Measurements from ENCODE around the gene CDYL. TPM values are rescaled to one million over a fixed set of nuclear protein-coding genes. Genes with fewer than 3 reads are reported as not detected.

CDYL gene
- total RNA-seq, 4 donors from 2014 or later = 24.1 to 24.8 (median 24.5) TPM

DNA sequence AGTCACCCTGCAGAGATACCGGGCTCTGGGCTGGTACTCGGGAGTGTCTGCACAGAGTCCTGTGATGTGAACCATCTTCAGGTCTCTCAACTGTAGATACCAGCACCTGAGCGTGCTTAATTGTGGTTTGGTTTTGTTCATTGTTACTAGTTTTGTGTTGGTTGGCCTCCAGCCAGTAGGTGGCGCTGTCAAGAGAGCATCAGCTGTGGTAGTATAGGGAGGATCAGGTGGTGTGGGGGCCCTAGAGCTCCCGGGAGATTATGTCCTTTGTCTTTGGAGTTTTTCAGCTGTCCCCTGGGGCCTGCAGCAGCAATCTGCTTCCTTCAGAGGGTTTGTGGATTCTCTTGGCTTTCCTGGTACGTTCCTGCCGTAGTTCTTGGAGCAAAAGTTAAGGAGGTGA, 67.9 kb downstream of the CDYL start:
- DNase-seq = no peak
- in situ Hi-C loops (cut with MboI; ENCODE audit: low sequenced_read_pairs in 4 of 4) (no loop called here), intact Hi-C loops (cut with DNase I; ENCODE audit: low total_unique reads) (no loop called here)
- H3K27ac ChIP-seq = no peak overlapping the region
- H3K36me3 ChIP-seq = no peaks in the 10 kb centered on the region
- TF ChIP-seq, protein P1, sequence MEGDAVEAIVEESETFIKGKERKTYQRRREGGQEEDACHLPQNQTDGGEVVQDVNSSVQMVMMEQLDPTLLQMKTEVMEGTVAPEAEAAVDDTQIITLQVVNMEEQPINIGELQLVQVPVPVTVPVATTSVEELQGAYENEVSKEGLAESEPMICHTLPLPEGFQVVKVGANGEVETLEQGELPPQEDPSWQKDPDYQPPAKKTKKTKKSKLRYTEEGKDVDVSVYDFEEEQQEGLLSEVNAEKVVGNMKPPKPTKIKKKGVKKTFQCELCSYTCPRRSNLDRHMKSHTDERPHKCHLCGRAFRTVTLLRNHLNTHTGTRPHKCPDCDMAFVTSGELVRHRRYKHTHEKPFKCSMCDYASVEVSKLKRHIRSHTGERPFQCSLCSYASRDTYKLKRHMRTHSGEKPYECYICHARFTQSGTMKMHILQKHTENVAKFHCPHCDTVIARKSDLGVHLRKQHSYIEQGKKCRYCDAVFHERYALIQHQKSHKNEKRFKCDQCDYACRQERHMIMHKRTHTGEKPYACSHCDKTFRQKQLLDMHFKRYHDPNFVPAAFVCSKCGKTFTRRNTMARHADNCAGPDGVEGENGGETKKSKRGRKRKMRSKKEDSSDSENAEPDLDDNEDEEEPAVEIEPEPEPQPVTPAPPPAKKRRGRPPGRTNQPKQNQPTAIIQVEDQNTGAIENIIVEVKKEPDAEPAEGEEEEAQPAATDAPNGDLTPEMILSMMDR (IDR thresholded peaks at IDR 0.05 in 4 of 5, conservative IDR thresholded peaks at IDR 0.05 in 1 of 5) = no peak
- no peak for TF ChIP-seq POLR2A (IDR thresholded peaks at IDR 0.05)
- no peaks in the 10 kb centered on the region for H3K27me3 ChIP-seq
- peaks cover 16 to 26% of the 10 kb centered on the region in 2 donors for H3K4me1 ChIP-seq
- ATAC-seq = no peak
- H3K9me3 ChIP-seq = no peaks in the 10 kb centered on the region
- no peak overlapping the region for H3K4me3 ChIP-seq

DNA sequence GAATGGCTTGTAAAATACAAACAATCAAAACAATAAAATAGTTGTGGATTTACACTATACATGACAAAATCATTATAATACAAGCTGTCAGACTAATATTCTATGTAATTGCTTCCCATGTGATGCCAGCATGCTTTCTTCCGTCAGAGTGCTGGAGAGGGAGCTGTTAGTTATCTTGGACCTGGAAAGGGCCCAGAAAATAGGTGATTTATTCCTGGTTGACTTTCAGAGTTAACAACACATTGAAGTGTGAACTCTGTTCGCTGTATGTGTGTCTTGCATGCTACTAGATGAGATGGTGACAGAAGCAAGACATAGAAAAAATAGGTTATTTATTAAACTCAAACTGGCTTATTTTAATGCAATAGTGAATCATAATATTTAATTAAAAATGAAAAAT, 70.2 kb downstream of the CDYL start:
- no peaks in the 10 kb centered on the region for H3K27me3 ChIP-seq

DNA sequence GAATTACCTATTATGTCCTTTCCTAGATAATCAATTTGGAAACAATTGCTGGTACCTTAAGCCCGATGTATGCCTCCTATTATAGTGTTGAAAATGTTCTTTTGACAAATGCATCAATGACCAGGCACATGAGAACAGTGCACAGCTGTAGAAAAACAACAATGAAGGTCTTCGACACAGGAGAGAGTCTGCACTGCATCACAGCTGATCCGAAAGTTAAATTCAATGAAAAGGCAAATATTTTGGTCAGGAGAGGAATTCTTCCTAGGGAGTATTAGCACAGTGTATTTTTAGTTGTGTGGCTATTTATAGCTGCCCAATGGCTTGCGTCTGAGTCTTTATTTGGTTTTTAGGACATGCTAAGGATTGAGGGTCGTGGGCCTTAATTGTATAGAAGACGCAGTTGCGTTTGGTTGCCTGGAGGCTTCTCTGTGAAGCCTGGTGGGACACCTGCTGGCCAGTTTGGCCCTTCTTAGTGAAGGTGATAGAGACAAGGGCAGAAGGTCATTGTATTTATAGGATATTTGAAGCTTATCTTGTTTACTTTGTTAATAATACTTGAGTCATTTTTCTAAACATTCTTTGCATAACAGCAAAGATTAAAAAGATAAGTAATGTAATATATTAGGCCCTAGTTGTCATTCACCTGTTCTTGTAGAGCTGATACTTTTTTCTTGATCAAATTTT, 72.3 kb downstream of the CDYL start:
- in situ Hi-C loops (cut with MboI; ENCODE audit: low sequenced_read_pairs in 4 of 4) (no loop called here), intact Hi-C loops (cut with DNase I; ENCODE audit: low total_unique reads) (no loop called here)
- DNase-seq (no peak), ATAC-seq (no peak)
- Histone ChIP-seq H3K36me3 (no peaks in the 10 kb centered on the region), H3K4me1 (peaks cover 19 to 30% of the 10 kb centered on the region in 2 donors), H3K27me3 (no peaks in the 10 kb centered on the region), H3K27ac (no peak overlapping the region), H3K9me3 (no peaks in the 10 kb centered on the region), H3K4me3 (no peak overlapping the region)
- TF ChIP-seq, protein P1 (IDR thresholded peaks at IDR 0.05 in 4 of 5, conservative IDR thresholded peaks at IDR 0.05 in 1 of 5) = peak in 4 of 5 experiments; percentile 31 to 61 (median 42)
- TF ChIP-seq POLR2A (IDR thresholded peaks at IDR 0.05) = no peak

More for the DNA sequence above, 70.2 kb downstream of the CDYL start:
- TF ChIP-seq, protein P1 (IDR thresholded peaks at IDR 0.05 in 4 of 5, conservative IDR thresholded peaks at IDR 0.05 in 1 of 5) = no peak
- no peak for TF ChIP-seq POLR2A (IDR thresholded peaks at IDR 0.05)
- ATAC-seq (no peak), DNase-seq (no peak)
- H3K9me3 ChIP-seq = no peaks in the 10 kb centered on the region
- peaks cover 19 to 30% of the 10 kb centered on the region in 2 donors for H3K4me1 ChIP-seq
- in situ Hi-C loops (cut with MboI; ENCODE audit: low sequenced_read_pairs in 4 of 4) (no loop called here), intact Hi-C loops (cut with DNase I; ENCODE audit: low total_unique reads) (no loop called here)
- H3K36me3 ChIP-seq = no peaks in the 10 kb centered on the region
- H3K4me3 ChIP-seq = no peak overlapping the region
- H3K27ac ChIP-seq = no peak overlapping the region

DNA sequence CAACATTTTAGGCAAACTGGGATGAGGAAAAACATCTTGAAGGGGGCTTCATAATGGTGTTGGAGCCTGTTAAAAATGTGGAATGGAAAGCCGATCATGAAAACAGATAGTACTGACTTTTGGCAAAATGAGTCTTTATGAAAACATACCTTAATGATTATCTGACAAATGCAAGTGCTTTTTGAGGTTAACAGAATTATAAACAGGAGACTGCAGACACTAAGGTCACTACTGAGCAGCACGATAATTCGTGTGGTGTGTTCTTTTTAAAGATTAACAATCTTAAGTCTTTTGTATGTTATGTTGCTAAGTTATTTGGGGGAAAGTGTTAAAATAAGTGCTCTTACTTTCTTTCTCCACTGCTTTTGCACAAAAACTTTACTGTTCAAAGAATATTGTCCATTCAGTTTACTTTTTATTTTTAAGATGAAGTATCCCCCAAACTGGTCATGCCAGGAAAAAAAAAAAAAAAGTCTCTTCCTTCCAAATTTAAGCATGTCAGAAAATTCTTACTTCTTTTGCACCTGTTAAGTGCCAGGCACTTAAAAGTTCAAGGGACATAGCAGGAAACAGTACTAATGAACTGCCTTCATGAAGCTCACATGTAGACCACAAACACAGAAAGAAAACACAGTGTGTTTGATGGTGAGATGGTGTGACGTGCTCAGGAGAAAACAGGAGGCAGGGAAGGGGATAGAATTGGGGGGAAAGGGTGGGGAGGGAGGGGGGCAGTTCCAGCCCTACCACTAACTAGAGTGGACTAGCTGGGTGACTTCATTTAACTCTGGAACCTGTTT, 73.2 kb downstream of the CDYL start:
- Histone ChIP-seq H3K27me3 (no peaks in the 10 kb centered on the region), H3K36me3 (no peaks in the 10 kb centered on the region)

More for the DNA sequence above, 73.2 kb downstream of the CDYL start:
- Histone ChIP-seq H3K9me3 (no peaks in the 10 kb centered on the region), H3K27ac (no peak overlapping the region), H3K4me1 (peaks cover 19 to 30% of the 10 kb centered on the region in 2 donors), H3K4me3 (no peak overlapping the region)
- TF ChIP-seq, protein P1 (IDR thresholded peaks at IDR 0.05 in 4 of 5, conservative IDR thresholded peaks at IDR 0.05 in 1 of 5) = no peak
- TF ChIP-seq POLR2A (IDR thresholded peaks at IDR 0.05) = no peak
- ATAC-seq (no peak), DNase-seq (no peak)
- intact Hi-C loops (cut with DNase I; ENCODE audit: low total_unique reads) (no loop called here), in situ Hi-C loops (cut with MboI; ENCODE audit: low sequenced_read_pairs in 4 of 4) (no loop called here)

Data from gastrocnemius medialis (tissue), 4 donors.